ENCODE data around the gene ARFGAP2.

DNA sequence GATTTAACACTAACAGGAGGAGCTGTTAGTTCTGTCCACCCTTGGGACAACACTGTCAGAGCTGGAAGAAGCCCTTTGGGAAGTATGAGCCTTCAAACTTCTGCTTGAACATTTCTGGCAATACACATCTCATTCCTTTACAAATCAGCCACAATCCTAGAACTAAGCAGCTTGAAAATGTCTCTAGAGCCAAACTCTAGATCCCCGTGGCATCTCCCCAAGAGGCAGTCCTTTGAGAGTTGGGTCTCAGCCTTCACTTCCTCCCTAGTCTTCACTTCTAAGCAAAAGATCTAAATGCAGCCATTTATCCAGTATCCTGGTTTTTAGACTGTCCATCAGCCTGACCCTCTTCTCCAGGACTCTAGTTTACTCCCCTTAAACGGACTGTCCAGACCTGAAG, 26.9 kb downstream of the ARFGAP2 start:
- no peak for TF ChIP-seq GATA3 (IDR thresholded peaks at IDR 0.05; ENCODE audit: low read depth, low read length)
- no peak for TF ChIP-seq GATA2 (IDR thresholded peaks at IDR 0.05; ENCODE audit: low read depth, low read length)

All from SH-SY5Y (cell line).